Smooth muscle cell of the brain vasculature (primary cell): ENCODE measurements around the gene ING5.

Experiments used
- DNase-seq: peaks from one replicate; pipeline ENCODE4 v3.0.0-alpha.2; 2012; ENCODE audit warnings: low read depth, low spot score

Gene ING5

DNA sequence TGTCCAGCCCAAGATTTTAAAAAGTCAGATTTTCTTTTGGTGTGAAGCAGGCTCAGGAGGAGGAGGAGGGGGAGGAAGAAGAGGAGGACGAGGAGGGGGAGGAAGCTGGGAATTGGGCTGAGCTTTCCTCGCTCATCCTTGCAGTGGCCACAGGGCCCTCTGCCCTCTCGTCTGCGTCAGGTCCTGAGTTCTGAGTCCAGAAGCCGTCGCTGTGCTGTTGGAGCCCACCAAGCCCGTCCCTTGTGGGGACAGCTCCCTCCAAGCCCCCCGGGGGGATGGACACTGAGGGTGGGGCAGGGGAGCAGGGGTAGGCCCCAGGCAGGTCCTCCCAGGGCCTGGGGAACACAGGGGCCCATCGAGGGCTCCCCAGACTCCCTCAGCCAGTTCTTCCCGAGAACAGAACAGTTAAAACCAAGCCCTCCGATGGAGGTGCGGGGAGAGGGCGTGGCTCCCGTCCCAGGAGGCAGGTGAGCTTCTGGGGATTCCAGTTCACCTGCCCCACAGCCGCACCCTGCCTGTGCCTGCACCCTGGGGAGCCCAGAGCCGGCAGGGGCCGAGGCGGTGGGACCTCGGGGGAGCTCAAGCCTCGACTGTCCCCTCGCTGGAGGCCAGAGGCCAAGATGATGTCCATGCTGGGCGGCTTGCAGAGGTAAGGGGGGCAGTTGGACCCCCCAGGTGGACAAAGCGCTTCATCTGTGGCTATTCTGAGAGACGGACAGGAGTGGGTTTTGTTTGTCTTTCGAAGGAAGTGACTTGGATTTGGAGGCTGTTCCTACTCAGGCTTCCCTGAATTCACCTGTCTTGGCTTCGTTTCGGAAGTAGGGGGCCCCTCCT is 74.7 kb downstream of the ING5 start, which contains the start of gene GAL3ST2:
GAL3ST2 (plus strand) TSS at position 487 of the 834 bp plus-strand sequence; CDS start at position 621, 134 bp downstream.
- no peak for DNase-seq

GRCh38 chr2:241777170-241777685 is 75.4 kb downstream of the ING5 start:
- no peak for DNase-seq

GRCh38 chr2:241777686-241778627 is 76.1 kb downstream of the ING5 start:
- no peak for DNase-seq
